ENCODE measurements around the gene FNBP1L. TPM values are rescaled to one million over a fixed set of nuclear protein-coding genes. Genes with fewer than 3 reads are reported as not detected.

Gene FNBP1L
- total RNA-seq, 6 experiments from 2014 or later: 9.0 to 15.6 (median 12.1) TPM

GRCh38 chr1:93532780-93533378 is 85.0 kb downstream of the FNBP1L start:
- no peak for DNase-seq
- no peak overlapping the region for H3K27ac ChIP-seq
- WGBS (ENCODE audit: insufficient coverage, low coverage, low lambda C conversion rate, missing lambda C conversion rate): 99% methylated on average over 3 of the region's 3 CpGs
- no peak for TF ChIP-seq POLR2A (IDR thresholded peaks at IDR 0.05)
- no peak for TF ChIP-seq CTCF (IDR thresholded peaks at IDR 0.05)
- no peaks in the 10 kb centered on the region for H3K36me3 ChIP-seq
- no peaks in the 10 kb centered on the region for H3K27me3 ChIP-seq
- no peak for ATAC-seq
- no peaks in the 10 kb centered on the region for H3K9me3 ChIP-seq
- intact Hi-C loops (cut with DNase I): no loop called here
- no peak overlapping the region for H3K4me3 ChIP-seq
- peaks cover 0 to 13% (median 3%) of the 10 kb centered on the region in 4 donors for H3K4me1 ChIP-seq

- H3K9me3 ChIP-seq: no peaks in the 10 kb centered on the region
- H3K27ac ChIP-seq: no peak overlapping the region
- no peak overlapping the region for H3K4me3 ChIP-seq
- no peaks in the 10 kb centered on the region for H3K36me3 ChIP-seq
- H3K4me1 ChIP-seq: peaks cover 0 to 13% (median 3%) of the 10 kb centered on the region in 4 donors
- intact Hi-C loops (cut with DNase I): no loop called here
- H3K27me3 ChIP-seq: no peaks in the 10 kb centered on the region
- DNase-seq (no peak), ATAC-seq (no peak)
- TF ChIP-seq POLR2A (IDR thresholded peaks at IDR 0.05) (no peak), CTCF (IDR thresholded peaks at IDR 0.05) (no peak)
Observed at GRCh38 chr1:93533677-93534076, 85.8 kb downstream of the FNBP1L start.

- intact Hi-C loops (cut with DNase I): no loop called here
- Histone ChIP-seq H3K9me3 (no peaks in the 10 kb centered on the region), H3K36me3 (no peaks in the 10 kb centered on the region), H3K4me3 (no peak overlapping the region), H3K27ac (no peak overlapping the region), H3K4me1 (no peaks in the 10 kb centered on the region), H3K27me3 (no peaks in the 10 kb centered on the region)
- TF ChIP-seq CTCF (IDR thresholded peaks at IDR 0.05): no peak
- TF ChIP-seq POLR2A (IDR thresholded peaks at IDR 0.05): no peak
- no peak for ATAC-seq
- DNase-seq: no peak
Observed at GRCh38 chr1:93537396-93537795, 89.5 kb downstream of the FNBP1L start.

GRCh38 chr1:93537924-93538323 is 90.0 kb downstream of the FNBP1L start:
- ATAC-seq (no peak), DNase-seq (no peak)
- no peak for TF ChIP-seq POLR2A (IDR thresholded peaks at IDR 0.05)
- TF ChIP-seq CTCF (IDR thresholded peaks at IDR 0.05): no peak
- intact Hi-C loops (cut with DNase I): no loop called here
- H3K4me3 ChIP-seq: no peak overlapping the region
- no peaks in the 10 kb centered on the region for H3K27me3 ChIP-seq
- no peak overlapping the region for H3K27ac ChIP-seq
- H3K36me3 ChIP-seq: no peaks in the 10 kb centered on the region
- H3K4me1 ChIP-seq: no peaks in the 10 kb centered on the region
- H3K9me3 ChIP-seq: no peaks in the 10 kb centered on the region
- 79% methylated on average over 2 of the region's 2 CpGs for WGBS (ENCODE audit: insufficient coverage, low coverage, low lambda C conversion rate, missing lambda C conversion rate)

GRCh38 chr1:93541045-93541444 is 93.1 kb downstream of the FNBP1L start:
- ATAC-seq: no peak
- no peaks in the 10 kb centered on the region for H3K9me3 ChIP-seq
- no peaks in the 10 kb centered on the region for H3K36me3 ChIP-seq
- H3K4me1 ChIP-seq: no peaks in the 10 kb centered on the region
- DNase-seq: no peak
- no peaks in the 10 kb centered on the region for H3K27me3 ChIP-seq
- no peak overlapping the region for H3K27ac ChIP-seq
- H3K4me3 ChIP-seq: no peak overlapping the region
- intact Hi-C loops (cut with DNase I): no loop called here
- 69% methylated on average over 4 of the region's 4 CpGs for WGBS (ENCODE audit: insufficient coverage, low coverage, low lambda C conversion rate, missing lambda C conversion rate)
- TF ChIP-seq CTCF (IDR thresholded peaks at IDR 0.05) (no peak), POLR2A (IDR thresholded peaks at IDR 0.05) (no peak)

Measured in right lobe of liver (tissue), 6 donors.